Stimulated activated CD8-positive, alpha-beta memory T cell treated with anti-CD3 and anti-CD28 coated beads, Interleukin-15, amount 100 ng/mL, for 24 hours (primary cell): Measurements from ENCODE around the gene LCAT.
A peak's percentile ranks its signal among the peaks of the same experiment; 100 is the strongest.
"Not testable (repeated sequence)": the region's sequence is repeated elsewhere in the genome, so short reads cannot be mapped to it uniquely, and the experiment has no call there.

ENCODE experiments used
- DNase-seq: peaks from one replicate; pipeline ENCODE4 v3.0.0-alpha.2; 2020; ENCODE audit warnings: low read depth

Gene LCAT

DNA sequence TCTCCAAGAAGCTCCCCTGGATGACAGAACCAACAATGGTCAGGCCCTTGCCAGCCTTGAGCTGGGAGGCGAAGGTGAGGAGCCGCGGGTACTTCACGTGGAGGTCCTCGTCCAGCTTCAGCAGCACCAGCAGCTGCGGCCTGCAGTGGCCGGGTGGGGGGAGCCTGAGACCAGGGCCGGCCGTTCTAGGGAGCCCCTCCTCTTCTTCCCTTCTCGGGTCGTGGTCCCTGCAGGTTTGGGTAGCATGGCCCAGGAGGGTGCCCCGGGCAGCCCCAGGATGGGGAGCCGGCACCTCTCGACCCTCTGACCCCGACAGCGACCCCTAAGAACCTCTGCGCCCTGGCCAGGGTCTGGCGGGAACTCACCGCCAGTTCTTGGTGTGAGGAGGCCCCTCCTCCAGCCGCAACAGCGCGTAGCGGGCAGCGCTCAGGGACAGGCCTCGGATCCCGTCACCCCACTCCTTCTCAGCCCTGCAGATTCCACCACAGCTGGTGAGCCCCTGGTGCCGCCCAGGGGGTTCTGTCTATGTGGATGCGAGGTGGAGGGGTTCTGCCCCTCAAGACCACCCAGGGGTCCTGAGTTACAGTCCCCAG, 3.1 kb upstream of the LCAT start:
- no peak for DNase-seq

DNA sequence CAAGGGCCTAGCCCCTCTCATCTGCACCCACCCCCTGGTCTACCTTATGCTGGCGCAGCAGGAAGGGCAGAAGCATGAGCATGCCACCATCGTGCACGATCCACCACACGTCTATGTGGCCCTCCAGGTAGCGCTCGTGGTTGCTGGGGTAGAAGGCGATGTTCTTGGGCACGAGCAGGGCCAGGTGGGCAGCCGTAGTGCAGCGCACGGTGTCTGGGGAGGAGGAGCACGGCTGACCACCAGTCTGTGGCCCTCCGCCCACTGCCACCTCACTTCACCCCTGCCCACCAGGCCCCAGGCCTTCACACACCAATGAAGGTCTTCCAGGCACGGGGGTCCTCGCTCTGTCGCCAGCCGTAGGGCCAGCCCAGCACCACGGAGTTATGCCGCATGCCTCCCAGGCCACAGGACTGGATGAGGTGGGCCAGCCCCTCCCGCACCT, 2.2 kb upstream of the LCAT start:
- DNase-seq: no peak

DNA sequence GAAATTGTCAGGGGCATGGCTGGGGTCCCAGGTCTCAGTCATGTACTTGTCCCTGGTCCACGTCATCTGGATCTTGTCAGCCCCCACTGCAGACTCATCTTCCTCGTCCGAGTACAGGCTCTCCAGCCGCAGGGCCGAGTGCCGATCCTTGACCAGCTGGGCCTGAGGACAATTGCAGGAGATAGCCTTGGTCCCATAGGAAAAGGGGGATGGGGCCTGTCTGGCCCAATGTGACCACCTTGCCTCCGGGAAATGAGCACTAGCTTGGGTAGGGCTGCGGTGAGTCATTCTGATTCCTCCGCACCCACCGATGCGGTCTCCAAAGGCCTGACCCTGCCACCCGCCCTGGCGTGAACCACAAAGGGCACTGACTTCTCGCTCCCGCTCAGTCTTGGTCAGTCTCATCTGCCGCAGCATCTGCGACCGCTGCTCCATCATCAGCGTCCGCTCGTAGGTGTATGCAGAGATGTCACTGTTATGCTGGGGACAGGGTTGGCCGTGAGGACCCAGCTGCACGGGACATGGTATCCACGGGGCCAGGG, 1.5 kb upstream of the LCAT start:
- DNase-seq: no peak

GRCh38 chr16:67944690-67945391, 921 bp upstream of the LCAT start:
- no peak for DNase-seq

- DNase-seq: no peak
These were observed 683 bp downstream of the LCAT start for GRCh38 chr16:67943256-67943618.

GRCh38 chr16:67942510-67943255, 1.2 kb downstream of the LCAT start:
- no peak for DNase-seq

- no peak for DNase-seq
These were observed 1.8 kb downstream of the LCAT start for GRCh38 chr16:67942200-67942509.

GRCh38 chr16:67941469-67942199, 2.3 kb downstream of the LCAT start:
- no peak for DNase-seq

DNA sequence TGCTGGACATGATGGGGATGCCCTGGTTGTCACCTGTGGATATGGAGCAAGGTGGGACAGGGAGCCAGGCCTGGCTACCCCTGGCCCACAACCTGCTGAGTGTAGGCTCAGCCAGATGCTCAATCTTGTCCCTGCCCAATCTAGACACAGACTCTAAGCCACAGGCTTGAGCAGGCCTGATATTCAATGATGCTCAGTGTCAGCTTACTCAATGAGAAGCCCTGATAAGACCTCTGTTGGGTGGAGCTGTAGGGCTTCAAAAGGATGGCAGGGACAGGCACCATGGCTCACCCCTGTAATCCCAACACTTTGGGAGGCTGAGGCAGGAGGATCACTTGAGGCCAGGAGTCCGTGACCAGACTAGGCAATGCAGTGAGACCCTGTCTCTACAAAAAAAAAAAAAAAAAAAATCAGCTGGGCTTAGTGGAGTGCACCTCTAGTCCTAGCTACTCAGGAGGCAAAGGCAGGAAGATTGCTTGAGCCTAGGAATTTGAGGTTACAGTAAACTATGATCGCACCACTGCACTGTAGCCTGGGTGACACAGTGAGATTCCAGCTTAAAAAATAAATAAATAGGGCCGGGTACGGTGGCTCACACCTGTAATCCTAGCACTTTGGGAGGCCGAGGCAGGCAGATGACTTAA, 3.4 kb downstream of the LCAT start:
- DNase-seq: no peak

- no peak for DNase-seq
These were observed 4.1 kb downstream of the LCAT start for GRCh38 chr16:67939507-67940445.

DNA sequence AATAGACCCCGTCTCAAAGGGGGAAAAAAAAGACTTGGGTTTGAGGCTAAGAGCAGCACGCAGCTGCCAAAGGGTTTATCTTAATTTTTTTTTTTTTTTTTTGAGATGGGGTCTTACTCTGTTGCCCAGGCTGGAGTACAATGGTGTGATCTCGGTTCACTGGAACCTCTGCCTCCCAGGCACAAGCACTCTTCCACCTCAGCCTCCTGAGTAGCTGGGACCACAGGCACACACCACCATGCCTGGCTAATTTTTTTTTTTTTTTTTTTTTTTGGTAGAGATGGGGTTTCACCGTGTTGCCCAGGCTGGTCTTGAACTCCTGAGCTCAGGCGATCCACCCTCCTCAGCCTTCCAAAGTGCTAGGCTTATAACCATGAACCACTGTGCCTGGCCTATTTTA, 6.2 kb downstream of the LCAT start:
- not testable (repeated sequence) for DNase-seq

- DNase-seq: peak; percentile 37
These were observed 6.9 kb downstream of the LCAT start for GRCh38 chr16:67936880-67937605.

- no peak for DNase-seq
These were observed 7.6 kb downstream of the LCAT start, which contains the start of gene PSMB10 for GRCh38 chr16:67936124-67936879. Gene PSMB10 (minus strand): TSS chr16:67936850. CDS start chr16:67936749, 101 bp downstream.

DNA sequence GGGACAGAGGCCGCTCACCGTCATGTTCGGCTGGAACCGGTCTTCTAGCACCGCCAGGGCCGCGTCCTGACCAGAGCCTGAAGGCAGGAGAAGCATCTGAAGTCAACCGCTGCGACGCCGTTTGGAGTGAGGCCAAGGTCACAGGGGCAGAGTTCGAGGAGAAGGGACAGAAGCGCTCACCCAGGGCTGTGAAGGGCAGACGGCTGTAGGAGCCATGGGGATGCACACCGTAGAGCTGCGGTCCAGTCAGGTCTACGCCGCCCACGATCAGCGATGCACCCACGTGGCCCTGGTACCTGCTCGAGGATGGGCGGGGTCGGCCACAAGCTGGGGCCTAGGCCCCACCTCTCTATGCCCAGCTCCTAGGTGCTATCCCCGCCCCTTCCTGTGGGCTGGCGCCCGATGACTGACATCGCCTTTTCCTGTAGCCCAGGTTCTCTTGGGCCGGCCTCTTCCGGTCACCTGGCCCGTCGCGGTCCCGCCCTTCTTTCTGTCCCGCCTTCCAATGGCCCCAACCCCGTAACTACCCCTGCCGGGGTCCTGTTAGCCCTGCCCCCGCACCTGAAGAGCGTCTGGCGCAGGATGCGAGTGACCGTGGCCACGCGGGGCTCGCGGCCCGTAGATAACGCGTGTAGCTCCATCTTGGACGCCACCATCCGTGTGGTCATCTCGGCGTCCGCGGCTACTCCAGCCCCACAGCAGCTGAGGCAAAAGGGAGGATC, 8.4 kb downstream of the LCAT start:
- DNase-seq: peak; percentile 80

- DNase-seq: no peak
These were observed 8.9 kb downstream of the LCAT start for GRCh38 chr16:67935101-67935401.

GRCh38 chr16:67934306-67935100, 9.4 kb downstream of the LCAT start:
- no peak for DNase-seq

GRCh38 chr16:67933805-67934204, 10.1 kb downstream of the LCAT start:
- no peak for DNase-seq

- DNase-seq: no peak
These were observed 11.5 kb downstream of the LCAT start for GRCh38 chr16:67932462-67932840.
